Central memory CD4-positive, alpha-beta T cell (primary cell): Measurements from ENCODE around the gene HECW1.
"Not testable (repeated sequence)": the region's sequence is repeated elsewhere in the genome, so short reads cannot be mapped to it uniquely, and the experiment has no call there.

Experiments
- DNase-seq: peaks from one replicate; pipeline ENCODE4 v3.0.0; 2022

Gene HECW1

DNA sequence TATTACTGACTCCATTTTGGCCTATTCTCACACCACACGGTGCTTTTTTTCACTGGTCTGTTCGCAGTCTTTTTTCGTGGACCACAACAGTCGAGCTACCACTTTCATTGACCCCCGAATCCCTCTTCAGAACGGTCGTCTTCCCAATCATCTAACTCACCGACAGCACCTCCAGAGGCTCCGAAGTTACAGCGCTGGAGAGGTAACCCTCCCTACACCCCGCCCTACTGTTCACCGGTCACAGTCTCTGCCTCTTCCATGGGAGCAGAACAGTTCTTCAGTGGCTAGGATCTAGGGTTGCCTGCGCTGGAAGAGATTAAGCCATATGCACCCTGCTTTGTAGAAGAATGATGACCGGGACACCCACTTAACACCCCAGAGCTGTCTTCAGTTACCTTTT lies 367.1 kb downstream of the HECW1 start:
- no peak for DNase-seq

DNA sequence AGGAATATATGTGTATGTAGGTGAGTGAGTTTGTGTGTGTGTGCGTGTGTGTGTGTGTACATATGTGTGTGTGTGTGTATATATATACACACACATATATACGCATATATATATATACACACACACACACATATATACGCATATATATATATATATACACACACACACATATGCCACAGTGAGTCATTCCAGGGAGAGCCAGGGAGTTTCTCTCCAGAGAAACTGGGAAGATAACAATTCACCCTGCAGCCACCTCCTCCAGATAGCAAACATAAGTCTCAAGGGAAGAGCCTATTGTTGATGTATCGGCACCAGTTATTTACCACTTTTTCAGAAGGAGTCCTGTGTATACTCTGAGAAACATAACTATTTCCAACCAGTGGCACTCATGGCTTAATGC lies 368.1 kb downstream of the HECW1 start:
- no peak for DNase-seq

DNA sequence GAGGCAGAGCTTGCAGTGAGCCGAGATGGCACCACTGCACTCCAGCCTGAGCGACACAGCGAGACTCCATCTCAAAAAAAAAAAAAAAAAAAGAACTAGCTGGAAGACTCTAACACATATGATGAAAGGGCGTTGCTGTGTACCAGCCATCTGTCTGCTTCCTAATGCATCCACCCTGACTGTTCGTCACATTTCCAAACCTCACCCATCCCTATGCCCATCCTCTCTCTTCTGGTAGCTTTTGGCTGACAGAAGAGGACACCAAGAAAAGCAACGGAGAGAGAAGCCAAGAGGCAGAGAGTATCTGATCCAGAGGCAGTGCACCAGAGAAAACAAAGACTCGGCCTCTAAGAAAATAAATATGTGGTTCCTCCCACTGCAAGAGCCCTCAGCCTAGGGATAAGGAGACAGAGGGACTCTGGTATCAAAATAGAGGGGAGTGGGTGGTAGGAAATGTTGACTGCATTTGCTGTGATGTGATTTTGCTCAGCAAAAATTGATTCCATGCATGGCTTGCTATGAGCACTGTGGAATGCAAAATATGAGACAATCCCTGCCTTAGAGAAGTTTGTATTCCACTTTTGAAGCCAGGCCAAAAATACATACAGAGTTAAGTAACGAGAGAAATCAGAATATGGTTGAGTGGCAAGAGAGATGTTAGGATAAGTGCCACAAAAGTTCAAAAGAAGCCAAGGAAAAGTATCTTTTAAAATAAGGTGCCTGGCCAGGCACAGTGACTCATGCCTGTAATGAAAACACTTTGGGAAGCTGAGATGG lies 369.6 kb downstream of the HECW1 start:
- DNase-seq, result no peak

DNA sequence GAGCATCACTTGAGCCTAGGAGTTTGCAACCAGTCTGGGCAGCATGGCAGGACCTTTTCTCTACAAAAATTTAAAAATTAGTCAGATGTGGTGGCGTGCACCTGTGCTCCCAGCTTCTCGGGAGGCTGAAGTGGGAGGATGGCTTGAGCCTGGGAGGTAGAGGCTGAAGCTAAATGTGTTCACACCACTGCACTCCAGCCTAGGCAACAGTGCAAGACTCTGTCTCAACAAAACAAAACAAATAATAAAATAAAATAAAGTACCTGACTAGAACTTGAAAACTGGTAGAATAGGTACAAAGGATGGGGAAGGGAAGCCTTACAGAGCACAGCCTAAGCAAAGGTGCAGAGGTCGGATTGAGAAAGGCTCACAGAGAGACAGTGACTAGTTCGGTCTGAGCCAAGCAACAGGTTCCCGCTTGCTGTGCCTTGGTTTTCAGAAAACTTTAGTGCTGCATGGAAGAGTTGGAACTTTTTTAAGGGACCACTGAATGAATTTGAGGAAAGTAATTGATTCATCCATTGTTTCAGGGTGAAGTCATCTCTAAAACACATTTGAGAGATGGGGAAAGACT lies 370.3 kb downstream of the HECW1 start:
- no peak for DNase-seq

DNA sequence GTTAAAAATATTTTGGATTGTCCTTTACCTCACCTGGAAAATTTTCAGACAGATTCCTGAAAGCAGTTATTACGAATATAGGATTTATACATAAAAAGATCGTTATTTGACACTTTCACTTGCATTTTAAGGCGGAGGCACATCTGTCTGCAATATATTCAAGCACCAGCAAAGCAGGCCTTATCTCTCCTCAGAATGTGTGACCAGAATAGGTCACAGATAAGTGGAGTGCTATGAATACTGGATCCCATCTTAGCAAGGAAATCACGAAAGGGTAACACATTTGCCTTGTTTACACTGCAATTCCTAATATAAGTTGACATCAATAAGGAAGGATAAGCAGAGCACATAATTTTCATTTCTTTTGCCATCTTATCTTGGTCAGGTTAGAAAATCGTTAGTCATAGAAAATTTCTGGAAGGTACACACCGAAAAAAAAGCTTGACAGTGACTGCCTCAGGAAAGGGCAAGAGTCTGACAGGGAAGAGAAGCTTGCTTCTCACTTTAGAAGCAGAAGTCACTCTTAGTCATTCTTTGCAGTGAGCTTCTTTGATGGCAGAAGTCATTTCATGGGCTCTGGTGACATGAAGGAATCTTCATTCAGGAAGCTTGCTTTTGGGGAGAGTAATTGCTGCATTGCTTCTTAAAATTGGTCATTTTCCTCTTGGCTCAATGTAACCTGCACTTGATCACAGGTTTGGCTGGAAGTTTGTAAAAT lies 372.4 kb downstream of the HECW1 start:
- no peak for DNase-seq

DNA sequence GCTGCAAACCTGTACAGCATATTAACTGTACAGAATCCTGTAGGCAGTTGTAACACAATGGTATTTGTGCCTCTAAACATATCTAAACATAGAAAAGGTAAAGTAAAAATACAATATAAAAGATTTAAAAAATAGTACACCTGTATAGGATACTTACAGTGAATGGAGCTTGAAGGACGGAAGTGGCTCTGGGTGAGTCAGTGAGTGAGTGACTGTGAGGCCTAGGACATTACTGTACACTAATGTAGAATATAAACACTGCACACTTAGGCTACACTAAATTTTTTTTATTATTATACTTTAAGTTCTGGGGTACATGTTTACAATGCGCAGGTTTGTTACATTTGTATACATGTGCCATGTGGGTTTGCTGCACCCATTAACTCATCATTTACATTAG lies 373.1 kb downstream of the HECW1 start:
- DNase-seq, result no peak

DNA sequence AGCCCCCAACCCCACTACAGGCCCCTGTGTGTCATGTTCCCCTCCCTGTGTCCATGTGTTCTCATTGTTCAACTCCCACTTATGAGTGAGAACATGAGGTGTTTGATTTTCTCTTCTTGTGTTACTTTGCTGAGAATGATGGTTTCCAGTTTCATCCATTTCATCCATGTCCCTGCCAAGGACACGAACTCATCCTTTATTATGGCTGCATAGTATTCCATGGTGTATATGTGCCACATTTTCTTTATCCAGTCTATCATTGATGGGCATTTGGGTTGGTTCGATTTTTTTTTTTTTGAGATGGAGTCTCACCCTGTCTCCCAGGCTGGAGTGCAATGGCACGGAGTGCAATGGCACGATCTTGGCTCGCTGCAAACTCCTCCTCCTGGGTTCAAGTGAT lies 373.6 kb downstream of the HECW1 start:
- DNase-seq, result not testable (repeated sequence)

DNA sequence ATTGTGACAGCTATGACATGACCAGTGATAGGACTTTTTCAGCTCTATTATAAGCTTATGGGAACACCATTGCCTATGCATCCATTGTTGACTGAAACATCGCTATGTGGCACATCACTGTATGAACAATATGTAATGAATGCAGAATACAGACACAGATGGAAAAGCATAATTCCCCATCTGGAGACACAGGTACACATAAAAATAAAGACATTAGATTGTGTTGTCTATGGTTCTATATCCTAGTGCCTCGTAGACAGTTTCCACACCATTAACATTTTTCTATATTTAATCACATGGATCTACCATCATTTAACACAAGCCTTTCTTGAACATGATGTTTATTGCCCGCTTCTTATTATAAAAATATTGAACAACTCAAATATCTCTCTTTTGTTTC lies 374.2 kb downstream of the HECW1 start:
- no peak for DNase-seq

DNA sequence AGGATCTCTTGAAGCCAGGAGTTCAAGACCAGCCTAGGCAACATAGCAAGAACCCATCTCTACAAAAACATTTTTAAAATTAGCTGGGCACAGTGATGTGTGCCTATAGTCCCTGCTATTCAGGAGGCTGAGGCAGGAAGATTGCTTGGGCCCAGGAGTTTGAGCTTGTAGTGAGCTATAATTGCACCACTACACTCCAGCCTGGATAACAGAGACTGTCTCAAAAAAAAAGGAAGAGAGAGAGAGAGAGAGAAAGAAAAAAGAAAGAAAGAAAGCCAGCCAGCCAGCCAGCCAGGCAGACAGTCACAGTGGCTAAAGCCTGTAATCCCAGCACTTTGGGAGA lies 375.3 kb downstream of the HECW1 start:
- no peak for DNase-seq

DNA sequence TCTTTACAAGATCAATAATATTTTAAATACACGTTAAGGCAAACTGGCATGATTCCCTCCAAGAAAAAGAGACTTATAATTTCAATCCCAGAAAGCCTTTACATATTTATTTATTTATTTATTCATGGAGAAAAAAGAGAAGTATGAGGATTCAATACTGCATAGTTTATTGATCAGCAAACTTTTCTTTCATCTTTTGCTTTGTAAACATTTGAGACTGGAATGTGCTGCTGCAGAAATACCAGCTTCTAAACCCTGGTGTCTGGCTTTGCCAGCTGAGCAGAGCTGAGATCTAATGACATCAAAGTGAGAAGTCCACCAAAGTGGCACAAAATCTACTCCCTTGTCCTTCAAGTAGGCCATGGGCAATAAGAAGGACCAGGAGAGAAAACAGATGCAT lies 376.8 kb downstream of the HECW1 start:
- no peak for DNase-seq

DNA sequence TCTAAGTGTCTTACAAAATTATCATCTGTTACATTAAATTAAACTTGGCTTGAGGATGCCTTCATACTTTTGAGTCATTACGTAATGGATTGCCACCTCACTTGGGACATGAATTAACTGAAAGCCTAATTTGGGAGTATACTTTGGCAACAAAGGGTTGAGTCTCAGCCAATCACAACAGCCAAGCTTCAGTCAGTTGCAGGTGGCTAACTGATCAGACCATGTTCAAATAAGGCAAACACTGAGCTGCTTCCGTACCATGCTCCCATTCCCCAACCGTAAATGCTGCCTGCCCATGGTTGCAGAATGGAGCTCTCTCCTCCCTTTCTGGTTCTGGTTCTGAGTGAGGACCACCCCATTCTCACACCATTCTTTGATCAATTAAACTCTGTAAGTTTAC lies 377.6 kb downstream of the HECW1 start:
- no peak for DNase-seq

DNA sequence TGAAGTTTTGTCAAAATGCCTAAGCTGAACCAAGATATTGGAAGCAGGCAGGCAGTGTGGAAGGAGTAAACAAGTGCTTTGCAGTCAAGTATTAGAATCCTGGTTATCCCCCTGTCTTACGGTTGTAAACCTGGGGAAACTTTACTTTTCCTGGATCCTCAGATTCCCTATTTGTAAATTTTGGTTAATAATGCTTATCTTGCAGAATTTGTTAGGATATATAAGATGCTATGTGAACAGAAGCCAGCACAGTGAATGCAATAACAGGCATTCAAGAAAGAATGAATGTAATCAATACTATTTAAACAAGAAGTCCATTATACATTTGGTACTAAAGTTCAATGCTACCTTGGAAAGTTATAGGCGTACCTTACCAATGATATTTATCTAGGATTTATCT lies 378.7 kb downstream of the HECW1 start:
- DNase-seq, result no peak

DNA sequence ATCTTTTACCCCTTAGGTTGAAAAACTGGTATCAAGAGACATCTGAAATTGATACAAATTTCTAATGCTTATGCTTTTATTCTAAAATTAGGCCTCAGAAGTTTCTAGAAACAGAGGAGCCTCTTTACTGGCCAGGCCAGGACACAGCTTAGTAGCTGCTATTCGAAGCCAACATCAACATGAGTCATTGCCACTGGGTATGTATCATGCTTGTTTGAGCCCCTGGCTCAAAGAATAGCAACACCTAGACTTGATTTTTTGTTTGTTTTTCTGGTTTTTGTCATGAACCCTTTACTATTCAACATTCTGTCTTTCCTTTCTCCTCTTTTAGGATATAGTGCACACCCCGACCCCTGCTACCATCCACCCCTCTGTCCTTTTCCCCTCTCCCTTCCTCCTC lies 379.5 kb downstream of the HECW1 start:
- DNase-seq, result no peak

DNA sequence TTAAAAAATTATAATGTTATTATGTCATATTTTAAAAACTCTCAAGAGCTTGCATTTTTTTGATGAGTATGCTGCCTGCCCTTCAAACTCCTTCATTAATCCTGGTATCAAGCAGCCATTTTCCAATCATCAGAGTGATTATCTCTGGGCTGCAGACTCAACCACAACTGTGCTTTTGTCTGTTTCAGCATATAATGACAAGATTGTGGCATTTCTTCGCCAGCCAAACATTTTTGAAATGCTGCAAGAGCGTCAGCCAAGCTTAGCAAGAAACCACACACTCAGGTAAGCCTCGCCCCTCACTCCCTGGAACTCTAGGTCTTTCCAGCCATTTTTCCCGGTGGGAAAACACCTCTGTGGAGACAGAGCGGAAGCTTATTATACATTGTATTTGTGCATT lies 380.4 kb downstream of the HECW1 start:
- no peak for DNase-seq

DNA sequence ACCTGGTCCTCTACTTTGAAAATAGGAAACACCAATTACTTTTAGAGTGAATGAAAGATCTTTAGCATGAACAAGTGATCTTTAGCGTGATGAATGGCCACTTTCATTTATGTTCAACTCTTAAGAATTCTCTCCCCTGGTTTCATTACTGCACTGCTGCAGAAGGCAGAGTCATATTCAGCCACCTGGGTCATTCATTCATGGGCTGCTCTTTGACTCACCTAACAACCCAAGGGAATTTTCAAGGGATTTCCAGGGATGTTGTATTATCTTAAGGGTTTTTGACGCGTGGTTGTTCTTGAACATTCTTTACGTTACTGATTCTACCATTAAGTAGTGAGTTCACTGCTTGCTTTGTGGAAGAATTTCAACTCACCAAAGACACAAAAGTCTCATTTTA lies 383.1 kb downstream of the HECW1 start:
- no peak for DNase-seq

DNA sequence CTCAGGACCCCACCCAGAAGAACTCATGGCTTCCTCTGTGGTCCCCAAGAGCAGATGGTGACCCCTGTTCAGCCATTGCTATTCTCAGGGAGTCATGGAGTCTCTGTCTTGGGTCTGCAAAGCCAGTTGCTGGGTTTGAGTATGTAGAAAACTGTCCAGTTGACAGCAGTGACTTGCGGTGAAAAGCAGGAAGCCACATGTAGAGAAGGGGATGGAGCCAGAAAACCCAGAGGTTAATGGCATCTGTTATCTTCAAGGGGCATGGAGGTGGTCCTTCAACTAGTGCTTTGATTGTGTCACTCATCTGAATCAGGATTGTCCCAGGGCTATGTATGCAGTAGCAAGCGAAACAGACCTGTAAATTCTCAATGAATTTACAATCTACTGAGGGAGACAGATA lies 384.1 kb downstream of the HECW1 start:
- DNase-seq, result no peak

DNA sequence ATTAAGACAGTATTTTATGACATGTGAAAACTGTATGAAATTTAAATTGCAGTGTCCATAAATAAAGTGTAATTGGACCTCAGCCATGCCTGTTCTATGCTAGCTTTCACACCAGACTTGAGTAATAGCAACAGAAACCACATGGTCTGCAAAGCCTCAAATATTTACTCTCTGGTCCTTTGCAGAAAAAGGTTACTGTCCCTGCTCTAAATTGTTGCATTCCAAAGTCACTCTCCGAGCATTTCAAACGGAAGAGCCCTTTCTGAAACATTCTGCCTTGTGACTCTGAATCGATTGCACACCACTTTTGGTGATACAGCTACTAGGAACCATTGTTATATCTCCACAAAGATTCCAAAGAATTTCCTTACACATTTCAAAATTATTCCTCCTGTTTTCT lies 389.4 kb downstream of the HECW1 start:
- DNase-seq, result no peak

DNA sequence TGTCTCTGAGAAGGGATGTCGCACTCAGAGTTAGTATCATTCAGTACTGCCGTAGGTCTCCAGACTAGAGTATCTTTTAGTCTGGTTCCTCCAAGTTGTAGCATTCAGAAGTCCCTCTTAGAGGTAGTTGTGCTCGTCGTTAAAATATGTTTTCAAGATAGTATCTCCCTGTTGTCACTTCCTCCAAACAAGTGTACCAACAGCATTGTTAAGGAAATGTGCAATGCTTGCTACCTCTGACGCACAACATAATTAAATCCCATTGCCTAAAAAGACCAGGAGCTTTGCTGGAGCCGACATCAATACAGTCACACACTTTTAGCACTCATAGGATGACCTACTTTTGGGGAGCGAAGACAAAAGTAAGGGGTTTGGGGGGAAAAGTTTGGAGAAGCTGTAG lies 390.5 kb downstream of the HECW1 start:
- DNase-seq, result no peak

DNA sequence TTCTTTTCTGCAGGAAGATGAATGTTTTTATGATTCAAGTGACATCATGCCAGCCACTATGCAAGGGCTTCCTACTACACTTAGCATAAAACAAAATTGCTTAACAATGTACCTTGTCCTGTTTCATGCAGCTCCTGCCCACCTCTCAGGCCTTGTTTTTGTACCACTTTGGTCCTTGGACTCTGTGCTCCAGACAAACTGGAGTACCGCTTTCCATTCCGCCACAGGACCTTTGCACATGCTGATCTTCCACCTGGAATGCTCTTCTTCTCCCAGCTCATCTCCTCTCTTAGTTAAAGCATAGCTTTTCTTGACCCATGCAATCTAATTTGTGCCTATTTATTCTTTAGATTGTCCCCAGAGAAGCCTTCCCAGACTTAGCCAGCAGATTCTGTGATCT lies 393.0 kb downstream of the HECW1 start:
- no peak for DNase-seq

DNA sequence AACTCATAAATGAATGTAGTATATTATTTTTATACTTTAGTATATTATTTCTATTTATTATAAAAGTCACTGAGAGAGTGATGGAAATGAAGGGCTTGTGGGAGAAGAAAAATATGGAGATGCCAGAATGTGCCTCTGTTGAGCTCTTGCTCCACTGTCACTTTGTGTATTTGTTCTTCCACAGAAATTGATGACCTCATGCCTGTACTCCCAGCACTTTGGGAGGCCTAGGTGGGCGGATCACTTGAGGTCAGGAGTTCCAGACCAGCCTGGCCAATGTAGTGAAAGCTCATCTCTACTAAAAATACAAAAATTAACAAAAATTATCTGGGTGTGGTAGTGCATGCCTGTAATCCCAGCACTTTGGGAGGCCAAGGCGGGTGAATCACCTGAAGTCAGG lies 394.0 kb downstream of the HECW1 start:
- DNase-seq, result no peak

DNA sequence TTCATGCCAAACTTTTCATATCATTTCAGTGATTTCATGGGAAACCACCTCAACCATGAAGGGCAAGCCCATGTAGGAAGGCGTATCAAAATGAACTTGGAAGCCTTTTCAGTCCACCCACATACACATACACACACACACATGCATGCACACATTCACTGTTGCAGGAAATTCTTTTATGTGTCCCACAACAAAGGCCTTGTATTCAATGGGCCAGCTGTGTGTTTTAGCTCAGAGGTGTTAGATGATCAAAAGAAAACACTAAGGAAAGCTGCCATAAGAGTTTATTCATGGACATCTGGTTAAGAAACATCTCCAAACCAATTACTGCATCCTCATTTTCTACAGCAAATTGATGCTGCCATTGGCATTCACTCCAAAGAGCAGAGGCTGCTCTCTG lies 396.0 kb downstream of the HECW1 start:
- DNase-seq, result no peak

DNA sequence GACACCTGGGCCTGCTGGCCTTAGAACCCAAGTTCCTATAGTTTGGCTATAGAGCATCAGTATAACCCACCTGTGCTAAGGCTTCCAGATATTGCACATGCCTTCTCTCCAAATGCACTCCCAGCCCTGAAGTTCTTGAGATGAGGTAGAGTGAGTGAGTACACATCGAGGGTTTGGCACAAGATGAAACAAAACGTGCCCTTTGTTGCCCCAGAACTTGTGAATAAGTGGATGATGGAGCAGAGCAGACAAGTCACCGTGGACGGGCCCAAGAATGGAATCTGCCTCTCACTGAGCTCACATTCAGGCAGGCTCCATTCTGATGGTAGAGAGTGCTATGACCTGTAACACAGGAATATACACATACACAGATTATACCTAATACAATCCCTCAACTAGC lies 397.5 kb downstream of the HECW1 start:
- no peak for DNase-seq

DNA sequence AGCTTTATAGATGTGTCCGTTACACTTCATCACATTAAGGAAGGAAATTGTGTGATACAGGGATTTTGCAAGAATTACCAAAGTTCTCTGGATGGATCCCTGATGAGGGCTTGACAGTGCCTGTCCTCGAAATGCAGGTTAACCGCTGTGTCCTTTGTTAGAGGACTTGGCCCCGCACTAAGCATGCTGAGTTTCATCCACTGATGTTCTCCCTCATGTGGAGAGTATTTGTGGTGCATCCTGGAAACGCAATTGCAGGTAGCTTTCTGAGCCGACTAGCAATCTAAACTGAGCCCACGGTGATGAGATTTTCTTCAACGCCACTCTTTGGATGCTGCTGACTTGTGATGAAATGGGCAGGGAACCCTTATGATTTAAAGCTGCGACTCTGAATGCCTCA lies 398.6 kb downstream of the HECW1 start:
- DNase-seq, result no peak

DNA sequence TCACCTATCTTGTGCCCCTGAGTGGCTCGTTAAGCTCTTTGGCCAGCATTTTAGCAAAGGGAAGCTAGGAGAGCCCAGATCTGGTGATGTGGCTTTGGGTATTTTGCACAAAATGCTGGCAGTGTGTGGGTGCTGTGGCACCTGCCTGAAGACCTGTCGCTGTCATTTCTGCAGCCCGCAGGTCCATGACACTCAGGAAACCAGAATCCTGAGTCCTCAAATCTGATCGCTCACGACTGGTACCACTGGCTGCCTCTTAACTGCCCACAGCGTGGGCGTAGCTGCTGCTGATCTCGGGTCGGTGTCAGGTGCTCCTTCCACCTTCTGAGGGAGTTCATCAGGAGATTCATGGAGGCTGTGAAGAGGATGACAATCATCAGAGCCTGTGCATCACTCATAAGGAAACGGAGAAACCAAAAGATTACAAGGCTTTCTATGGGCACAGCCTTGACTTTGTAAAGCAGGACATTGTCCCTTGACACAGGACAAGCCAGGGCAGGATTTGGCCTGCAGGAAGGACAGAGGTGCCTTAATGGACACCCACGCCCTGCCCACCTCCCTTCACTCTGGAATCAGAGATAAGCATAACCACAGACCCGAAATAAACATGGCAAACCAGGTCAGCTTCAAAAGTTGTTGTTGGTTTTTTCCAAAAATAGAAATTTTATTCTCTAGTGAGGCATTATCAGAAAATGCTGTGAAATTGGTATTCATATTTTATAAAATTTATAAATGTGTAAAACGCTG lies 399.5 kb downstream of the HECW1 start:
- DNase-seq, result no peak
